ENCODE data around the gene TSPAN32. TPM values are rescaled to one million over a fixed set of nuclear protein-coding genes. Genes with fewer than 3 reads are reported as not detected.
A peak's percentile ranks its signal among the peaks of the same experiment; 100 is the strongest.

Gene TSPAN32
- total and polyA plus RNA-seq, 5 donors from 2014 or later = 13.8 to 60.7 (median 43.0) TPM

DNA sequence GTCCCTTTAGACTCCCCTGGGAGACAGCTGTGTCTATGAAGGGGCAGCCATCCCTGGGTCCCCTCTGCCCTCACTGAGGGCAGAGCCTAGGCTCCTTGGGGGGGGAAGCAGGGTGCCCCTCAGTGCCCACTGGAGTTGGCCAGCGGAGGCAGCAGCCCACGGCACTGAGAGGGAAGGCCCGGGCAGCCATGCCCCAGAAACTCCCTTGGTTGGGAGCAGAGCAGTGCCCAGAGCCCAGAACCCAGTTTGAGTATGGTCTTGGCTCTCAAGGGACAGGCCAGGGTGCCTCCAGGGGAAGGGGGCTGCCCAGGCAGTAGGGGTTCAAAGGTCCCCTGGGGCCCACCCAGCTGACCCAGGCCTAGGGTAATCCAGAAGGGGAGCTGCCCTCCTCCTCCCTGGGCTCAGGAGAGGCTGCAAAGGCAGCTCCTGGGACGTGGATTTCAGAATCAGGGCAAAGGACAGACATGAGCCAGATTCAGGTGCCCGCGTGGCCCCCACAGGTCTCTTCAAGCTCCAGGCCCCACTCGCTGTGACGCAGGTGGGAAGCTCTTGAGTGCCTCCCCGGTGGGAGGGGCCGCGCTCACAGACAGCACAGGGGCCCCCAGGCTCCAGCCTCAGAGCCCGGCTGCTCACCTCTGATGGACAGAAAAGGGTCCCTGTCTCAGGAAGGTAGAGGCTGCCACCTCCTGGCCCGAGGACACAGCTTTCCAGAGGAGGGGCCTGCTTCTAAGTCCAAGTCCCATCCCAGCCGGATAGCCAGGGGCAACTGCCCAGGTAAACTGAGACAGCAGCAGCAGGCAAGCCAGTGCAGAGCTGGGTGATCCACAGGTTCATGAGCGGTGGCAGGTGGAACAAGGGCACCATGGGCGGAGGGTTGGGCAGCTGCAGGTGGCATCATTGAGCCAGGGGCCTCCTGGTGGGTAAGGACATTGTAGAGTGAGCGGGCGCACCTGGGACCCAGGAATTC is 2.7 kb upstream of the TSPAN32 start:
- H3K27me3 Mint-ChIP-seq = peaks cover 5% of the 10 kb centered on the region

DNA sequence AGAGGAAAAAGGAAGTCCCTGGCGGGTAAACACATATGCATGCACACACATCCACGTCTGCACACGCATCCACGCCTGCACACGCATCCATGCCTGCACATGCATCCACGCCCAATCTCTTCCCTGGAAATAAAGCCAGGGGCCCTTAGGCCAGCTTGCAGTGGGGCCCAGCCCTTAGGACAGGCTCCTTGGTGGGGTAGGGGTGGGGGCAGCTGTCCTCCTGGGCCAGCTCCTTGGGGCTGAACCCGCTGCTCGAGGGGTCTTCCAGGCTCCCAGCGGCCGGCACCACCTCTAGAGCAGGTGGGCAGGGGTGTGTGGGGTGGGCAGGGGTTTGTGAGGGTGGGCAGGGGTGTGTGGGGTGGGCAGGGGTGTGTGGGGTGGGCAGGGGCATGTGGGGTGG is 2.0 kb upstream of the TSPAN32 start:
- Histone ChIP-seq H3K9me3 (ENCODE audit: control insufficient read depth in 2 of 2, low read length in 2 of 2) (no peaks in the 10 kb centered on the region), H3K27ac (ENCODE audit: insufficient read depth, low read length, poor library complexity, severe bottlenecking) (no peak overlapping the region), H3K36me3 (ENCODE audit: control insufficient read depth, insufficient read depth, low read length) (no peaks in the 10 kb centered on the region), H3K4me1 (ENCODE audit: control insufficient read depth, insufficient read depth, low read length, poor library complexity, severe bottlenecking) (peaks cover 63% of the 10 kb centered on the region), H3K4me3 (ENCODE audit: low read depth, low read length) (no peak overlapping the region), H3K27me3 (ENCODE audit: control insufficient read depth, insufficient read depth, low read length) (no peaks in the 10 kb centered on the region)
- peak overlapping the region; percentile 58 to 94 (median 74) for H3K4me3 Mint-ChIP-seq
- peaks cover 2% of the 10 kb centered on the region for H3K27me3 Mint-ChIP-seq
- DNase-seq (no peak), ATAC-seq (ENCODE audit: low read depth in 2 of 2) (no peak)
- no peaks in the 10 kb centered on the region for H3K9me3 Mint-ChIP-seq
- H3K4me1 Mint-ChIP-seq = peaks cover 0 to 68% (median 17%) of the 10 kb centered on the region in 4 donors
- peaks cover 10% of the 10 kb centered on the region for H3K36me3 Mint-ChIP-seq
- H3K27ac Mint-ChIP-seq = peak overlapping the region; percentile 56 to 96 (median 78)

More for the DNA sequence above, 2.7 kb upstream of the TSPAN32 start:
- peaks cover 56% of the 10 kb centered on the region for H3K4me1 ChIP-seq (ENCODE audit: control insufficient read depth, insufficient read depth, low read length, poor library complexity, severe bottlenecking)
- Mint-ChIP-seq H3K4me3 (peak overlapping the region; percentile 58 to 94 (median 74)), H3K4me1 (peaks cover 0 to 64% (median 17%) of the 10 kb centered on the region in 4 donors), H3K27ac (peak overlapping the region; percentile 56 to 96 (median 78)), H3K9me3 (no peaks in the 10 kb centered on the region), H3K36me3 (peaks cover 10% of the 10 kb centered on the region)
- no peaks in the 10 kb centered on the region for H3K36me3 ChIP-seq (ENCODE audit: control insufficient read depth, insufficient read depth, low read length)
- no peak overlapping the region for H3K4me3 ChIP-seq (ENCODE audit: low read depth, low read length)
- H3K27ac ChIP-seq (ENCODE audit: insufficient read depth, low read length, poor library complexity, severe bottlenecking) = peak overlapping the region; percentile 51
- ATAC-seq (ENCODE audit: low read depth in 2 of 2) = no peak
- DNase-seq = no peak
- no peaks in the 10 kb centered on the region for H3K27me3 ChIP-seq (ENCODE audit: control insufficient read depth, insufficient read depth, low read length)
- H3K9me3 ChIP-seq (ENCODE audit: control insufficient read depth in 2 of 2, low read length in 2 of 2) = no peaks in the 10 kb centered on the region

DNA sequence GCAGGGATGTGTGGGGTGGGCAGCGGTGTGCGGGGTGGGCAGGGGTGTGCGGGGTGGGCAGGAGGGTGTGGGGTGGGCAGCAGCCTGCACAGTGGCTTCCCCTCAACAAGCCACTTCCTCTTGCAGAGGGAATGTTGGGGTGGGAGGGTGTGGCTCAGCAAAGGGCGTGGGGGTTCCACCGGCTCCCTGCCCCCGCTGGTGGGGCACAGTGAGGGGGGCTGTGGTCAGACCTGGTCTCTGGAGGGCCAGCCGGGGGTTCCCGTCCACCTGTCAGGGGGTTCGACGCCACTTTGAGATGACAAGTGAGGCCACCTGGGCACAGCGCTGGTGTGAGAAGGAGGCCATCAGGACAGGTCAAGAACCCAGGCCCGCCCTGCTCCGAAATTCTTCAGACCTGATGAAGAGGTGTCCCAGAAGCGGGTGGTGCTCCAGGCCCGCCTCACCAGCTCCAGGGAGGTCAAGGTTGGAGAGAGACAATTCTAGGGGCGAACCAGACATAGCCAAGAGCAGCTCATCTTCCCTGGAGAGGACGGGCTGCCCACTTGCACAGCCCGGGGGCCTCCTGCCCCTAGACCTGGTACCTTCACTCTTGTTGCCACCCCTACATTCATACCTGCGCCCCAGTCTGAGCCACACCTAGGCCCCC is 1.4 kb upstream of the TSPAN32 start:
- DNase-seq (peak in 2 of 3 donors; percentile 17 to 62), ATAC-seq (ENCODE audit: low read depth in 2 of 2) (peak in 1 of 2 donors; percentile 13)
- Histone ChIP-seq H3K9me3 (ENCODE audit: control insufficient read depth in 2 of 2, low read length in 2 of 2) (no peaks in the 10 kb centered on the region), H3K4me1 (ENCODE audit: control insufficient read depth, insufficient read depth, low read length, poor library complexity, severe bottlenecking) (peaks cover 69% of the 10 kb centered on the region), H3K4me3 (ENCODE audit: low read depth, low read length) (peak overlapping the region; percentile 31), H3K27me3 (ENCODE audit: control insufficient read depth, insufficient read depth, low read length) (no peaks in the 10 kb centered on the region), H3K36me3 (ENCODE audit: control insufficient read depth, insufficient read depth, low read length) (no peaks in the 10 kb centered on the region), H3K27ac (ENCODE audit: insufficient read depth, low read length, poor library complexity, severe bottlenecking) (peak overlapping the region; percentile 80)
- peak overlapping the region; percentile 83 to 95 (median 90) for H3K27ac Mint-ChIP-seq
- peaks cover 10% of the 10 kb centered on the region for H3K36me3 Mint-ChIP-seq
- no peaks in the 10 kb centered on the region for H3K9me3 Mint-ChIP-seq
- H3K4me1 Mint-ChIP-seq = peaks cover 0 to 71% (median 21%) of the 10 kb centered on the region in 4 donors
- no peaks in the 10 kb centered on the region for H3K27me3 Mint-ChIP-seq
- H3K4me3 Mint-ChIP-seq = peak overlapping the region; percentile 94 to 99 (median 96)

DNA sequence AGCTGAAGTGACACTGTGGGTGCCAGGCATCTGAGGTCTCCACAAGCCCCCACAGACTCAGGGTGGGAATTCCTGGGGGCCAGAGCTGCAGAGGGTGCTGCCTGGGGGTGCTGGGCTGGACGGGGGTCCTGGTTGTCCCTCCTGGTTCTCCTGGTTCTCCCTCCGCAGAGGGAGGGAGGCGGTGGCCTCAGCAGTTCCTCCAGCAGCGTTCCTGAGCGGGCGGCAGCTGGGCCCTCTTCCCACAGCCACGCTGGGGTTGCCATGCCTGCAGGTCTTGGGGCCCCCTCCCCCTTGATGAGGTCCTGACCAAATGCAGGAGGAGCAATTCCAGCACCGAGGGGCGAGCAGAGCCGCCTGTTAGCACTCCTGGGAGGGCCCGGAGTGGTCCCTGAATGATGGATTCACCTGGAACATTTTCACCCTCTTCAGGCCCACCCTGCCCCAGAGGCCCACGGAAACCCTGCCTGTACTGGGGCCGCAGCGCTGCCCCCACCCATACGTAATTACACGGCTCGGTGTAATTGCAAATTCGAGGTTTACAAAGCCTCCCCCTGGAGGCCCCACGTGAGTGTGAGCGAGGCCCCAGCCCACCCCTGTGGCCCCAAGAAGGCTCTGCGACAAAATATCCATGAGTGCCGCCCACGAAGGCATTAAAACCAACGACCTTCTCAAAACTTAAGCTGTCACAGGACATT is 730 bp upstream of the TSPAN32 start:
- peaks cover 0 to 76% (median 26%) of the 10 kb centered on the region in 4 donors for H3K4me1 Mint-ChIP-seq
- H3K27ac ChIP-seq (ENCODE audit: insufficient read depth, low read length, poor library complexity, severe bottlenecking) = peak overlapping the region; percentile 80
- peak overlapping the region; percentile 94 to 99 (median 96) for H3K4me3 Mint-ChIP-seq
- H3K27ac Mint-ChIP-seq = peak overlapping the region; percentile 90 to 96 (median 95)
- H3K4me3 ChIP-seq (ENCODE audit: low read depth, low read length) = peak overlapping the region; percentile 81
- peaks cover 10% of the 10 kb centered on the region for H3K36me3 Mint-ChIP-seq
- ATAC-seq (ENCODE audit: low read depth in 2 of 2) = no peak
- no peaks in the 10 kb centered on the region for H3K27me3 ChIP-seq (ENCODE audit: control insufficient read depth, insufficient read depth, low read length)
- peaks cover 76% of the 10 kb centered on the region for H3K4me1 ChIP-seq (ENCODE audit: control insufficient read depth, insufficient read depth, low read length, poor library complexity, severe bottlenecking)
- no peaks in the 10 kb centered on the region for H3K9me3 Mint-ChIP-seq
- no peaks in the 10 kb centered on the region for H3K27me3 Mint-ChIP-seq
- H3K9me3 ChIP-seq (ENCODE audit: control insufficient read depth in 2 of 2, low read length in 2 of 2) = no peaks in the 10 kb centered on the region
- no peaks in the 10 kb centered on the region for H3K36me3 ChIP-seq (ENCODE audit: control insufficient read depth, insufficient read depth, low read length)
- peak in 2 of 3 donors; percentile 15 to 36 for DNase-seq

DNA sequence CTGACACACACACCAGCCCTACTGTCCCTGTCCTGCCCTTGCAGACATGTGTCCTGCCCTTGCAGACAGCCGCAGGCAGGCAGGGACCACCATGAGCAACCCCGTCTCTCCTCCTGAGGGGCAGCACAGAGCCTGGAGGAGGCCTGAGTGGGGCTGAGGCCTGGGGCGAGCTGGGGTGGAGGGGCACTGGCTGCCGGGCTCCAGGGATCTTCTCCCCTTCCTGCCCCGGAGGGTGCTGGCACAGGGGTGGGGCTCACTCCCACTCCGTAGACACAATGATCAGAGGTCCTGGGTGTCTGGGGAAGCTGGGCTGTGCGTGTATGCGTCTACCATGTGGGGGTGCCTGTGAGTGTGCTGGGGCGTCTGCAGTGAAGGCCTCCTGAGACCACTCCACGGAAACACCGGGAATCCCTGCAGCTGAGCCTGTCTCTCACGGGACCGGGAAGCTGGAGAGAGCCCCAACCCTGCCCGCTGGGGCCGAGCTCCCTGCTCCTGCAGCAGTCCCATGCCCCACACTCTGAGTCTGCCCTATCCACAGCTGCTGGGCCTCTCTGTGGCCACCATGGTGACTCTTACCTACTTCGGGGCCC is 588 bp downstream of the TSPAN32 start:
- Mint-ChIP-seq H3K4me1 (peaks cover 0 to 82% (median 30%) of the 10 kb centered on the region in 4 donors), H3K27ac (peak overlapping the region; percentile 90 to 96 (median 93)), H3K27me3 (no peaks in the 10 kb centered on the region), H3K36me3 (peaks cover 8% of the 10 kb centered on the region), H3K4me3 (peak overlapping the region; percentile 94 to 99 (median 96)), H3K9me3 (no peaks in the 10 kb centered on the region)
- peak in 2 of 3 donors; percentile 24 to 54 for DNase-seq
- Histone ChIP-seq H3K27ac (ENCODE audit: insufficient read depth, low read length, poor library complexity, severe bottlenecking) (peak overlapping the region; percentile 80), H3K4me3 (ENCODE audit: low read depth, low read length) (peak overlapping the region; percentile 81), H3K27me3 (ENCODE audit: control insufficient read depth, insufficient read depth, low read length) (no peaks in the 10 kb centered on the region), H3K36me3 (ENCODE audit: control insufficient read depth, insufficient read depth, low read length) (no peaks in the 10 kb centered on the region), H3K4me1 (ENCODE audit: control insufficient read depth, insufficient read depth, low read length, poor library complexity, severe bottlenecking) (peaks cover 89% of the 10 kb centered on the region), H3K9me3 (ENCODE audit: control insufficient read depth in 2 of 2, low read length in 2 of 2) (no peaks in the 10 kb centered on the region)
- peak; percentile 21 to 24 for ATAC-seq (ENCODE audit: low read depth in 2 of 2)

DNA sequence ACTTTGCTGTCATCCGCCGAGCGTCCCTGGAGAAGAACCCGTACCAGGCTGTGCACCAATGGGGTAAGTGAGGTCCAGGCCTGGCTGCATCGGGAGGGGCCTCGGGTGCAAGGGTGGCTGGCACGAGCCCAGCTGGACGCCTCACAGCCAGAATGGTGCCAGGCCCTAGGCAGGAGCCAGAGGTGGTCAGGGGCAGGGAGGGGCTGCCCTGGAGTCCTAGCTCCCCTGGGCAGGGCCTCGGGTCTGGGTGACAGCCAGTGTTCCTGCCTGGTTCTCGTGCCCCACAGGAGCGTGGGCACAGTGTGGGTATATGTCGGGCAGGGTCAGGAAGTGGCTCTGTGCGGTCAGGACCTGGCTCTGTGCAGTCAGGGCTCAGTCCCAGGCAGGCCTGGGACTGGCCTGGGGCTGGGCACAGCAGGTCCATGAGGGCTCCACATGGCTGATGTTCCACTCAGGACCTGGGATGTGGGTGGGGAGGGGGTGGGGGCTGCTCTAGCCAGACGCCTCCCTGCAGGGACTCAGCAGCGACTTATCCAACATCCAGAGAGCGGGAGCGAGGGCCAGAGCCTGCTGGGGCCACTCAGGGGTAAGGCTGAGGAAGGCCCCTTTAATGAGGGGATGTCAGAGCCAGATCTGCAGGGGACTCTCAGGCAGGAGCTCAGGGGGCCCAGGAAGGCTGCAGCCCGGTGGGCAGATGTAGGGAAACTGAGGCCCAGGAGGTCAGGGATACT is 1.2 kb downstream of the TSPAN32 start:
- H3K4me1 ChIP-seq (ENCODE audit: control insufficient read depth, insufficient read depth, low read length, poor library complexity, severe bottlenecking) = peaks cover 93% of the 10 kb centered on the region
- H3K9me3 Mint-ChIP-seq = no peaks in the 10 kb centered on the region
- H3K4me1 Mint-ChIP-seq = peaks cover 0 to 81% (median 30%) of the 10 kb centered on the region in 4 donors
- no peaks in the 10 kb centered on the region for H3K27me3 Mint-ChIP-seq
- peak overlapping the region; percentile 94 to 99 (median 96) for H3K4me3 Mint-ChIP-seq
- H3K27ac ChIP-seq (ENCODE audit: insufficient read depth, low read length, poor library complexity, severe bottlenecking) = peak overlapping the region; percentile 80
- no peaks in the 10 kb centered on the region for H3K9me3 ChIP-seq (ENCODE audit: control insufficient read depth in 2 of 2, low read length in 2 of 2)
- DNase-seq (peak in 1 of 3 donors; percentile 36), ATAC-seq (ENCODE audit: low read depth in 2 of 2) (no peak)
- no peaks in the 10 kb centered on the region for H3K36me3 ChIP-seq (ENCODE audit: control insufficient read depth, insufficient read depth, low read length)
- H3K4me3 ChIP-seq (ENCODE audit: low read depth, low read length) = peak overlapping the region; percentile 81
- H3K36me3 Mint-ChIP-seq = peaks cover 1% of the 10 kb centered on the region
- H3K27ac Mint-ChIP-seq = peak overlapping the region; percentile 90 to 95 (median 93)
- no peaks in the 10 kb centered on the region for H3K27me3 ChIP-seq (ENCODE audit: control insufficient read depth, insufficient read depth, low read length)

Measured in CD4-positive, CD25-positive, alpha-beta regulatory T cell (primary cell).